ENCODE measurements around the gene AGAP1.

- TF ChIP-seq, protein P1, sequence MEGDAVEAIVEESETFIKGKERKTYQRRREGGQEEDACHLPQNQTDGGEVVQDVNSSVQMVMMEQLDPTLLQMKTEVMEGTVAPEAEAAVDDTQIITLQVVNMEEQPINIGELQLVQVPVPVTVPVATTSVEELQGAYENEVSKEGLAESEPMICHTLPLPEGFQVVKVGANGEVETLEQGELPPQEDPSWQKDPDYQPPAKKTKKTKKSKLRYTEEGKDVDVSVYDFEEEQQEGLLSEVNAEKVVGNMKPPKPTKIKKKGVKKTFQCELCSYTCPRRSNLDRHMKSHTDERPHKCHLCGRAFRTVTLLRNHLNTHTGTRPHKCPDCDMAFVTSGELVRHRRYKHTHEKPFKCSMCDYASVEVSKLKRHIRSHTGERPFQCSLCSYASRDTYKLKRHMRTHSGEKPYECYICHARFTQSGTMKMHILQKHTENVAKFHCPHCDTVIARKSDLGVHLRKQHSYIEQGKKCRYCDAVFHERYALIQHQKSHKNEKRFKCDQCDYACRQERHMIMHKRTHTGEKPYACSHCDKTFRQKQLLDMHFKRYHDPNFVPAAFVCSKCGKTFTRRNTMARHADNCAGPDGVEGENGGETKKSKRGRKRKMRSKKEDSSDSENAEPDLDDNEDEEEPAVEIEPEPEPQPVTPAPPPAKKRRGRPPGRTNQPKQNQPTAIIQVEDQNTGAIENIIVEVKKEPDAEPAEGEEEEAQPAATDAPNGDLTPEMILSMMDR (IDR thresholded peaks at IDR 0.05), result no peak
- TF ChIP-seq NR3C1 (IDR thresholded peaks at IDR 0.05), result no peak
- no peak for TF ChIP-seq RFX5 (IDR thresholded peaks at IDR 0.05)
- no peak for TF ChIP-seq POLR2A (IDR thresholded peaks at IDR 0.05; ENCODE audit: low read length)
- no peak for TF ChIP-seq EP300 (IDR thresholded peaks at IDR 0.05)
These were observed 210.0 kb downstream of the AGAP1 start for GRCh38 chr2:235703711-235704295.

Data from A549 (cell line).